DMS 273 (cell line): Measurements from ENCODE around the gene ZNF48.
A peak's percentile ranks its signal among the peaks of the same experiment; 100 is the strongest.

Experiments used
- DNase-seq: peaks from one replicate; lab custom pipeline; 2025; ENCODE audit not compliant: unreplicated experiment; lab: John Stamatoyannopoulos, UW

ZNF48 gene

GRCh38 chr16:30401768-30402425 is 6.7 kb downstream of the ZNF48 start:
- DNase-seq: no peak

- DNase-seq: no peak
Observed at GRCh38 chr16:30406795-30407101, 11.5 kb downstream of the ZNF48 start.

- DNase-seq: peak; percentile 97
Observed at GRCh38 chr16:30407102-30407803, 12.0 kb downstream of the ZNF48 start, which contains the start of gene ZNF771. TSS of gene ZNF771 (plus strand) at chr16:30407606. CDS start at chr16:30408054, 448 bp downstream.

DNA sequence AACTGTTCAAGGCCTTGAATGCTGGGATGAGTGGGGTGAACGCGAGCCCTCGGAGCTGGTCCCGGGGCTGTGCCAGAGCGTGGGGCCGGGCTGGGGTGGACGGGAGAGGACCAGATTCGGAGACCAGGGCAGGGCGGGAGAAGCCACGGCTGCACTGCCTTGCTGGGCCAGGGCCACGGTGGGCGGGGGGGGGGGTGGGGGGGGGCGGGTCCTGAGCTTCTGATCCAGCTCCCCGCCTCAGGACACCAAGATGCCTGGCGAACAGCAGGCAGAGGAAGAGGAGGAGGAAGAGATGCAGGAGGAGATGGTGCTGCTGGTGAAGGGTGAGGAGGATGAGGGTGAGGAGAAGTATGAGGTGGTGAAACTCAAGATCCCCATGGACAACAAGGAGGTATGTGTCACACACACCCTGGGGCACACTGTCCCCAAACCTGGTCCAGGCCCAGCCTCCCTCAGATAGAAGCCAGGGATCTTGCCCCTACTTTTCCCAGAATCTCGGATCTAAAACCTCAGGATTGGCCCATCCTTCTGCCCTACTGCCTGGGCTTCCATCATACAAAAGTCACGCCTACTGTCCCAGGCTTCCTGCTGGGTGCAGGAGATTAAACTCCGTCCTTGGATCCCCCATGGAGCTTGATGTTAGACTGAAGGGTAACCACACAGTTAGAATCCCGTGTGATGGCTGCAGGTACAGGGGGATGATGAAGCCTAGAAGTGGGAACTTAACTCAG is 12.7 kb downstream of the ZNF48 start:
- peak; percentile 73 for DNase-seq

GRCh38 chr16:30409125-30410060 is 14.2 kb downstream of the ZNF48 start:
- DNase-seq: peak; percentile 96

DNA sequence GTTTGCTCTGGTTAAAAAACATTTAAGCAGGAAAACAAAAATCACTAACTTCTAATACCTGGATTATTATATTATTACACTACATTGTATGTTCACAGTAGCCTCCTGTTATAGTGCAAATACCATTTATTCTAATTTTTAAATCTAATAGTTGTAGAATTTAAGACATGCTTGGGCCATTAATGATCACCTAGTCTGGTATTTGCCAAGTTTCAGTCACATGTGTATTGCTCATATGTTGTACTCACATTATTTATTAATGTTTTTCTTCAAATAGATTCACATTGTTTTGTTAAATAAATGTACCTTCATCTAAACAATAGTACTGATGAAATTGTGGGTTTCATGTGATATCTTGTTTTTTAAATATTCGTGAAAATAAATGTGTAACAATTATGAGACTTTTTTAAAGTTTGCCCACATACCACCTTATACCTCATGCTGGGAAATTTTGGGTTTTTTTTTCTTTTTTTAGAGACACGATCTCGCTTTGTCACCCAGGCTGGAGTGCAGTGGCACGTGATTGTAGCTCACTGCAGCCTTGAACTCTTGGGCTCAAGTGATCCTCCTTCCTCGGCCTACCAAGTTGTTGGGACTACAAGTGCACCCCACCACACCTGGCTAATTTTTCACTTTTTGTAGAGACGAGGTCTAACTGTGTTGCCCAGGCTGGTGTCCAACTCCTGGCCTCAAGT is 18.0 kb downstream of the ZNF48 start:
- DNase-seq: no peak

DNA sequence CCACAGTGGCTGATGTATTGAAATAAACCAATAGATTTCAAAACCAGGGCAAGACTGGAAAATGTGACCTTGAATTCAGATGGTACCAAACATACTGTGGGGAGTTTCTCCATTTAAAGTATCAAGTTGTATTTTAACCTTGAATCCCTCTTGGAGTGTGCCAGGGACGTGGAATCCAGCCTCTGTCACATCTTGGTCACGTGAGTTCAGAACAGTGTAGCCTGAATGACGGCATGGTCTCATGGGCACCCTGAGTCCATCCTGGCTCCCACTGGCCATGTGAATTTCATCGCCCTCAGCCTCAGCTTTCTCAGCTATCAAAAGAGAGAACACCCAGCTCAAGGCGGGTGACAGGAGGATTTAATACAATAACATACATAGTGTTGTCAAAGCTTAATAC is 18.9 kb downstream of the ZNF48 start:
- no peak for DNase-seq

DNA sequence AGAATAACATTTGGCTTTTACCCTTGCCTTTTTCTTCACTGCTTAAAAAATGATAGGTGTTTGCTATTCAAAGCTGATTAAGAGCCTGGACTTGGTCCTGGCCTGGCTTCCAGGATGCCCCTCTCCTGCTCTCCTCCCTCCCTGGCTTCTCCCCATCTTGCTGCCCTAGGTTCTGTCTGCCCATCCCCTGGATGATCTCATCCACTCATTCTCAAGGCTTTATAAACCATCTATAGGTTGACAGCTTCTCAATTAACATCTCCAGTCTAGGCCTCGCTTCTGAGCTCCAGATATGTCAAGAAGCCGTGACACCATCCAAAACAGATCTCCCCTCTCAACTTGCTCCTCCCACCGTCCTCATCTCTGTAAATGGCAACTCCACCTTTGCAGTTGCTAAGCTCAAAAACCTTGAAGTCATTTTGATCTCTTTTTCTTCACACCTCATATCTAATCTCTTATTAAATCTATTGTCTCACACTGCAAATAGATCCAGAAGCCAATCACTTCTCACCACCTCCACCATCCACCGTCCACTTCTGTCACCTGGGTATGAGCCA is 20.9 kb downstream of the ZNF48 start:
- no peak for DNase-seq

GRCh38 chr16:30416624-30417528 is 21.7 kb downstream of the ZNF48 start:
- no peak for DNase-seq

DNA sequence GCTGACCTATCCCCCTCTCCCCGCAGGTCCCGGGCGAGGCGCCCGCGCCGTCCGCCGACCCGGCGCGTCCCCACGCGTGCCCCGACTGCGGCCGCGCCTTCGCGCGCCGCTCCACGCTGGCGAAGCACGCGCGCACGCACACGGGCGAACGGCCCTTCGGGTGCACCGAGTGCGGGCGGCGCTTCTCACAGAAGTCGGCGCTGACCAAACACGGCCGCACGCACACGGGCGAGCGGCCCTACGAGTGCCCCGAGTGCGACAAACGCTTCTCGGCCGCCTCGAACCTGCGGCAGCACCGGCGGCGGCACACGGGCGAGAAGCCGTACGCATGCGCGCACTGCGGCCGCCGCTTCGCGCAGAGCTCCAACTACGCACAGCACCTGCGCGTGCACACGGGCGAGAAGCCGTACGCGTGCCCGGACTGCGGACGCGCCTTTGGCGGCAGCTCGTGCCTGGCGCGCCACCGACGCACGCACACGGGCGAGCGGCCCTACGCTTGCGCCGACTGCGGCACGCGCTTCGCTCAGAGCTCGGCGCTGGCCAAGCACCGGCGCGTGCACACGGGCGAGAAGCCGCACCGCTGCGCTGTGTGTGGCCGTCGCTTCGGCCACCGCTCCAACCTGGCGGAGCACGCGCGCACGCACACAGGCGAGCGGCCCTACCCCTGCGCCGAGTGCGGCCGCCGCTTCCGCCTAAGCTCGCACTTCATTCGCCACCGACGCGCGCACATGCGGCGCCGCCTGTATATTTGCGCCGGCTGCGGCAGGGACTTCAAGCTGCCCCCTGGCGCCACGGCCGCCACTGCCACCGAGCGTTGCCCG is 22.5 kb downstream of the ZNF48 start:
- peak; percentile 99 for DNase-seq

DNA sequence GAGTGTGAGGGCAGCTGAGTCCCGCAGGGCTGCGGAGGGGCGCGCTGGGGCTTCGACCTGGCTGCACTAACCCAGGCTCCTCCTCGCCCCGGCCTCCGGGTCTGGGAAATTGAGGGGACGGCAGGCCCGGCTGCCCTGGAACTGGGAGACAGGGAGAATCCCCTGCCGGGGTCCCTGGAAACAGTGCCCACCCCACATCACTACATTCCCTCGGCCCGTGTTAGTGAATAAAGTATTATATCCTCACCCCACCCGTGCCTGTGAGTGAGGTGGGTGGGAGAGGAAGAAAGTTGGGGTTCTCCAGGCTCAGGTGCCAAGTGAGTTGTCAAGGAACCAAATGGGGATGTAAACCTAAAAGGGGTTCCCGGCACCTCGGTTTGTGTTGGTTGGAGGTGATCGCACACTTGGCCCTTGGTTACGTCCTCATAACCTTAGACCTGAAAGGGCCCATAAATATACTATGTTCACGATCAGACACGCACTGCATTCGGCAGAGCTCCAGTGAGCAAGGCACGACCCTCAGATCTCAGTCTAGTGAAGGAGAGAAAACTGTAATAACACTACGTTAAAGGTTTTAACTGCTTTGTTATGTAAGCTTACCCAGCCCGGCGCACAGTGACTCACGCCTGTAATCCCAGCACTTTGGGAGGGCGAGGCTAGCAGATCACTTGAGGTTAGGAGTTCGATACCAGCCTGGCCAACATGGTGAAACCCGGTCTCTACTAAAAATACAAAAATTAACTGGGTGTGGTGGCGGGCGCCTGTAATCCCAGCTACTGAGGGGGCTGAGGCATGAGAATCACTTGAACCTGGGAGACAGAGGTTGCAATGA is 23.3 kb downstream of the ZNF48 start:
- DNase-seq: no peak

DNA sequence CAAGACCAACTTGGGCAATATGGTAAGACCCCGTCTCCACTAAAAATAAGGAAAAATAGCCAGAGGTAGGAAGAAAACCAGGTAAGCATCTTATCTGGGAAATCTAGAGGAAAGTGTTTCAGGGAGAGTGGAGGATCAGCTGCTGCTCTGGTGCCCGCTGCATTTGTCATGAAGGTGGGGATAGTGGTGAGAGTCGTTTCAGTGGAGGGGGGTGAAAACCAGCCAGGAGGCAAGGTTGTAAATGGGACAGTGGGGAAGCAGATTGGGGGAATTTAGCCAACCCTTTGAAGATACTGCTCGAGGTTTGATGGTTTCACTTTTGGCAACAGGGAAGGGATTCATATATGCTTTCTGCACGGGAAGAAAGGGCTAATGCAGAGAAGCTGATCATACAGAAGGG is 25.8 kb downstream of the ZNF48 start:
- no peak for DNase-seq

GRCh38 chr16:30428055-30428454 is 32.8 kb downstream of the ZNF48 start:
- no peak for DNase-seq

- no peak for DNase-seq
Observed at GRCh38 chr16:30429418-30429677, 34.1 kb downstream of the ZNF48 start.

- DNase-seq: peak; percentile 100
Observed at GRCh38 chr16:30429678-30430427, 34.6 kb downstream of the ZNF48 start, which contains the start of gene DCTPP1. TSS of gene DCTPP1 (minus strand) at chr16:30430030. CDS start at chr16:30429980, 50 bp downstream.

- DNase-seq: no peak
Observed at GRCh38 chr16:30430428-30430970, 35.3 kb downstream of the ZNF48 start.

GRCh38 chr16:30434852-30435251 is 39.6 kb downstream of the ZNF48 start:
- DNase-seq: no peak
